DND-41 (cell line): ENCODE data around the gene MYT1.

Experiments
- ATAC-seq: fragments of 200-7000 bp; cut with Tn5 transposase; 3 replicates; pipeline ENCODE4 v1.9.1; 2021; ENCODE audit warnings: low read depth; ENCODE audit not compliant: insufficient read depth
- DNase-seq: peaks from one replicate; pipeline ENCODE4 v3.0.0-alpha.2; 2020
- H2AFZ ChIP-seq: 2 replicates; pipeline ENCODE4 v1.6.0; 2012; ENCODE audit warnings: low read depth, low read length
- H3K27ac ChIP-seq: 2 replicates; pipeline ENCODE4 v1.5.1; 2012; ENCODE audit warnings: low read length, inconsistent platforms
- H3K27me3 ChIP-seq: fragments of 200-600 bp; sonication (generic); 2 replicates; pipeline ENCODE4 v1.6.0; 2012; ENCODE audit warnings: low read length, mild to moderate bottlenecking, inconsistent platforms; ENCODE audit not compliant: insufficient read depth, poor library complexity
- H3K36me3 ChIP-seq: 2 replicates; pipeline ENCODE4 v1.5.1; 2012; ENCODE audit warnings: low read length, inconsistent platforms; ENCODE audit not compliant: insufficient read depth
- H3K4me1 ChIP-seq: 2 replicates; pipeline ENCODE4 v1.5.1; 2012; ENCODE audit warnings: mild to moderate bottlenecking, low read length; ENCODE audit not compliant: insufficient read depth
- H3K4me2 ChIP-seq: 2 replicates; pipeline ENCODE4 v1.6.0; 2012; ENCODE audit warnings: mild to moderate bottlenecking, moderate library complexity, low read length, inconsistent platforms; ENCODE audit not compliant: insufficient read depth
- H3K4me3 ChIP-seq, 2 experiments: fragments of 200-600 bp in 1 of 2; shearing (Covaris generic) in 1 of 2; 2 replicates each; pipeline ENCODE4 v1.5.1; 2012 to 2016; ENCODE audit warnings: inconsistent platforms in 2 of 2, low read length in 2 of 2, mild to moderate bottlenecking in 2 of 2, low read depth in 1 of 2, moderate library complexity in 1 of 2
- H3K79me2 ChIP-seq: 2 replicates; pipeline ENCODE4 v1.6.0; 2012; ENCODE audit warnings: low read length, inconsistent platforms; ENCODE audit not compliant: insufficient read depth
- H3K9ac ChIP-seq: 2 replicates; pipeline ENCODE4 v1.6.0; 2012; ENCODE audit warnings: low read depth, mild to moderate bottlenecking, inconsistent platforms, low read length, moderate library complexity
- H3K9me3 ChIP-seq: 2 replicates; pipeline ENCODE4 v1.5.1; 2012; ENCODE audit warnings: low read length, moderate library complexity, mild to moderate bottlenecking, inconsistent platforms; ENCODE audit not compliant: insufficient read depth, severe bottlenecking
- H4K20me1 ChIP-seq: 2 replicates; pipeline ENCODE4 v1.6.0; 2012; ENCODE audit warnings: low read length; ENCODE audit not compliant: insufficient read depth
- EZH2 ChIP-seq: IDR thresholded peaks from 3 replicates; pipeline ENCODE4 v1.6.1; 2012; ENCODE audit warnings: borderline replicate concordance, low read depth, mild to moderate bottlenecking, moderate library complexity, low read length, inconsistent platforms; ENCODE audit not compliant: severe bottlenecking
- TF ChIP-seq, protein P1 (sequence below): IDR thresholded peaks from 2 replicates; pipeline ENCODE4 v1.5.1; 2012; ENCODE audit warnings: borderline replicate concordance, low read length, moderate library complexity, mild to moderate bottlenecking; ENCODE audit not compliant: poor library complexity, severe bottlenecking; ENCODE audit errors: extremely low read depth

The MYT1 gene

DNA sequence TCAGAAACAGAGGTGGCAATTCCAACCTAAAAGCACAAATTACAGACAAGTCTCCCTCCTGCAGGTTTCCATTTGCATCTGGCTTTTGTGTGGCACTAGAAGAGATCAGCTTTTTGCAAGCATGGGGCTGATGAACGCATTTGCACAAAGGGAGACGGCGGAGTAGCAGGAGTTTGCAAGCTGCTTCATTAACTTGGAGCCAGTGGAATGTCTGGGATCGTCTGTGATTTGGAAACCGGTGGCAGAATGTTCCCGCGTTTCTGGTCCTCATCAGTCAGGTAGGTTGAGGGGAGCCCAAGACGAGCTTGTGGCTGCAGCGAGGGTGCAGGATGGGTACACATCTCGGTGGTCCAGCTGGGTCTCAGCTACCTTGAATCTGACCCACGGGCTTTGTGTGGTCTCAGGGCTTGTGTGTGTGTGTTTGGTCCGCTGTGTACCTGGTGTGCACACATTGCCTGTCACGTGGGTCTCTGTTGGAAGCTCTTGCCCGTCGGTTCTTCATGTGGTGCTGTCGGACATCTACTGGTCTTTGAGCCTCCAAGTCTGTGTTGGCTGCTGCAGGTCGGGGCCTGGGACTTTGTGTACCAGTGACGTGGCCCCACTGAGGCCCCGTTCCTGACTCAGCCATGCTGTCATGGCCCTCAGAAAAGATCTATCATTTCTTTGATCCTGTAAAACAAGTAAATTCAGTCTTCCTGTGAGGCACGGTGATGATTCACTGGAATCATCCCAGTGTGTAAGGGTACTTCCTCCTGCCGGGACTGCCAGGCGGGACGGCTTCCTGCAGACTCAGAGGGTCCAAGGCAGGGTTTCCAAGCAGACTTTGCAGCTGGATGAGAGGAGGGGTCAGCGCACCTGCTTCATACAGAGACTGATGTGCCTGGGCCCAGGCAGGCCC, 12.4 kb upstream of the MYT1 start:
- H2AFZ ChIP-seq = no peak overlapping the region
- no peak overlapping the region for H3K4me3 ChIP-seq
- H3K36me3 ChIP-seq = no peaks in the 10 kb centered on the region
- no peak overlapping the region for H3K4me2 ChIP-seq
- no peaks in the 10 kb centered on the region for H3K4me1 ChIP-seq
- peaks cover 3% of the 10 kb centered on the region for H3K9me3 ChIP-seq
- TF ChIP-seq, protein P1, sequence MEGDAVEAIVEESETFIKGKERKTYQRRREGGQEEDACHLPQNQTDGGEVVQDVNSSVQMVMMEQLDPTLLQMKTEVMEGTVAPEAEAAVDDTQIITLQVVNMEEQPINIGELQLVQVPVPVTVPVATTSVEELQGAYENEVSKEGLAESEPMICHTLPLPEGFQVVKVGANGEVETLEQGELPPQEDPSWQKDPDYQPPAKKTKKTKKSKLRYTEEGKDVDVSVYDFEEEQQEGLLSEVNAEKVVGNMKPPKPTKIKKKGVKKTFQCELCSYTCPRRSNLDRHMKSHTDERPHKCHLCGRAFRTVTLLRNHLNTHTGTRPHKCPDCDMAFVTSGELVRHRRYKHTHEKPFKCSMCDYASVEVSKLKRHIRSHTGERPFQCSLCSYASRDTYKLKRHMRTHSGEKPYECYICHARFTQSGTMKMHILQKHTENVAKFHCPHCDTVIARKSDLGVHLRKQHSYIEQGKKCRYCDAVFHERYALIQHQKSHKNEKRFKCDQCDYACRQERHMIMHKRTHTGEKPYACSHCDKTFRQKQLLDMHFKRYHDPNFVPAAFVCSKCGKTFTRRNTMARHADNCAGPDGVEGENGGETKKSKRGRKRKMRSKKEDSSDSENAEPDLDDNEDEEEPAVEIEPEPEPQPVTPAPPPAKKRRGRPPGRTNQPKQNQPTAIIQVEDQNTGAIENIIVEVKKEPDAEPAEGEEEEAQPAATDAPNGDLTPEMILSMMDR = no peak
- TF ChIP-seq EZH2 = no peak
- ATAC-seq (no peak), DNase-seq (no peak)
- H3K27me3 ChIP-seq = no peaks in the 10 kb centered on the region
- no peak overlapping the region for H3K9ac ChIP-seq
- no peaks in the 10 kb centered on the region for H3K79me2 ChIP-seq
- no peak overlapping the region for H3K27ac ChIP-seq
- peaks cover 18% of the 10 kb centered on the region for H4K20me1 ChIP-seq

DNA sequence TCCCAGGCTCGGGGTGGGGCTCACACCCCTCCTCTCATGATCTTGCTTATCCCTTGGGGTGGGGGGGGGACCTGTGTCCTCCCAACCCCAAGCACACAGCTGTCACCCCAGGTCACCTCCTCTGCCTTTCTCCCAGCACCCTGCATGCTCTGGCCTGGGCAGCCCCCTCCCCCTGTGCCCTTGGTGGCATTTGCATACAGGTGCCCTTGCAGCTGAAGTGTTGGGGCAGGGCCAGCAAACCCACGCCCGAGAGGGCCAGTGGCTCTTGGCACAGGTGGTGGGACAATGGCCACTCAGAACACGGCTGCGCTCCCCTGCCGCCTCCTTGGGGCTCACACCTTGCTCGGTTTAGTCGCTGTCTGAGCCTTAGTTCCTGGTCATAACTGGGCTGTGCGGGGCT, 11.3 kb upstream of the MYT1 start:
- no peaks in the 10 kb centered on the region for H3K79me2 ChIP-seq
- H3K4me3 ChIP-seq = no peak overlapping the region
- H3K9ac ChIP-seq = no peak overlapping the region
- ATAC-seq = no peak
- H2AFZ ChIP-seq = no peak overlapping the region
- H4K20me1 ChIP-seq = peaks cover 25% of the 10 kb centered on the region
- no peaks in the 10 kb centered on the region for H3K36me3 ChIP-seq
- no peak overlapping the region for H3K27ac ChIP-seq
- DNase-seq = no peak
- no peak overlapping the region for H3K4me2 ChIP-seq
- no peaks in the 10 kb centered on the region for H3K4me1 ChIP-seq
- no peaks in the 10 kb centered on the region for H3K27me3 ChIP-seq
- peaks cover 3% of the 10 kb centered on the region for H3K9me3 ChIP-seq
- TF ChIP-seq, protein P1 = no peak
- TF ChIP-seq EZH2 = no peak

DNA sequence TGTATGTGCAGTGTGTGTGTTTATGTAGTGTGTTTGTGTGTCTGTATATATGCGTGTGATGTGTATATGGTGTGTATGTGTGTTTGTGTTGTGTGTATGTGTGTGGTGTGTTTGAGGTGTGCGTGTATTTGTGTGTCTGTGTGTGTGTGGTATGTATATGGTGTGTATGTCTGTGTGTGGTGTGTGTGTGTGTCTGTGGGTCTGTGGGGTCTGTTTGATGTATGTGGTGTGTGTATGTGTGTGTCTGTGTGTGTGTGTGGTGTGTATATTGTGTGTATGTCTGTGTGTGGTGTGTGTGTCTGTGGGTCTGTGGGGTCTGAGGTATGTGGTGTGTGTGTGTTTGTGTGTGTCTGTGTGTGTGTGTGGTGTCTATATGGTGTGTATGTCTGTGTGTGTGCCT, 10.8 kb upstream of the MYT1 start:
- no peak overlapping the region for H3K4me3 ChIP-seq
- ATAC-seq = no peak
- H3K9me3 ChIP-seq = peaks cover 3% of the 10 kb centered on the region

More for the DNA sequence above, 10.8 kb upstream of the MYT1 start:
- Histone ChIP-seq H2AFZ (no peak overlapping the region), H3K4me1 (no peaks in the 10 kb centered on the region), H3K27ac (no peak overlapping the region), H3K9ac (no peak overlapping the region), H4K20me1 (peaks cover 25% of the 10 kb centered on the region), H3K79me2 (no peaks in the 10 kb centered on the region), H3K36me3 (no peaks in the 10 kb centered on the region), H3K27me3 (no peaks in the 10 kb centered on the region), H3K4me2 (no peak overlapping the region)
- no peak for TF ChIP-seq EZH2
- TF ChIP-seq, protein P1 = no peak
- no peak for DNase-seq
